GM10266 (cell line): ENCODE measurements around the gene MRTFB.

Experiments used
- DNase-seq: peaks from one replicate; pipeline ENCODE4 v3.0.0; 2012; ENCODE audit errors: extremely low spot score
- TF ChIP-seq, protein P1 (sequence below): IDR thresholded peaks from 2 replicates; pipeline ENCODE4 v1.5.1; 2012; ENCODE audit warnings: mild to moderate bottlenecking, low read depth; ENCODE audit not compliant: control insufficient read depth, insufficient read depth; ENCODE audit errors: missing control alignments

Gene MRTFB

GRCh38 chr16:14150796-14151195, 79.7 kb downstream of the MRTFB start:
- TF ChIP-seq, protein P1, sequence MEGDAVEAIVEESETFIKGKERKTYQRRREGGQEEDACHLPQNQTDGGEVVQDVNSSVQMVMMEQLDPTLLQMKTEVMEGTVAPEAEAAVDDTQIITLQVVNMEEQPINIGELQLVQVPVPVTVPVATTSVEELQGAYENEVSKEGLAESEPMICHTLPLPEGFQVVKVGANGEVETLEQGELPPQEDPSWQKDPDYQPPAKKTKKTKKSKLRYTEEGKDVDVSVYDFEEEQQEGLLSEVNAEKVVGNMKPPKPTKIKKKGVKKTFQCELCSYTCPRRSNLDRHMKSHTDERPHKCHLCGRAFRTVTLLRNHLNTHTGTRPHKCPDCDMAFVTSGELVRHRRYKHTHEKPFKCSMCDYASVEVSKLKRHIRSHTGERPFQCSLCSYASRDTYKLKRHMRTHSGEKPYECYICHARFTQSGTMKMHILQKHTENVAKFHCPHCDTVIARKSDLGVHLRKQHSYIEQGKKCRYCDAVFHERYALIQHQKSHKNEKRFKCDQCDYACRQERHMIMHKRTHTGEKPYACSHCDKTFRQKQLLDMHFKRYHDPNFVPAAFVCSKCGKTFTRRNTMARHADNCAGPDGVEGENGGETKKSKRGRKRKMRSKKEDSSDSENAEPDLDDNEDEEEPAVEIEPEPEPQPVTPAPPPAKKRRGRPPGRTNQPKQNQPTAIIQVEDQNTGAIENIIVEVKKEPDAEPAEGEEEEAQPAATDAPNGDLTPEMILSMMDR: no peak
- DNase-seq: no peak

DNA sequence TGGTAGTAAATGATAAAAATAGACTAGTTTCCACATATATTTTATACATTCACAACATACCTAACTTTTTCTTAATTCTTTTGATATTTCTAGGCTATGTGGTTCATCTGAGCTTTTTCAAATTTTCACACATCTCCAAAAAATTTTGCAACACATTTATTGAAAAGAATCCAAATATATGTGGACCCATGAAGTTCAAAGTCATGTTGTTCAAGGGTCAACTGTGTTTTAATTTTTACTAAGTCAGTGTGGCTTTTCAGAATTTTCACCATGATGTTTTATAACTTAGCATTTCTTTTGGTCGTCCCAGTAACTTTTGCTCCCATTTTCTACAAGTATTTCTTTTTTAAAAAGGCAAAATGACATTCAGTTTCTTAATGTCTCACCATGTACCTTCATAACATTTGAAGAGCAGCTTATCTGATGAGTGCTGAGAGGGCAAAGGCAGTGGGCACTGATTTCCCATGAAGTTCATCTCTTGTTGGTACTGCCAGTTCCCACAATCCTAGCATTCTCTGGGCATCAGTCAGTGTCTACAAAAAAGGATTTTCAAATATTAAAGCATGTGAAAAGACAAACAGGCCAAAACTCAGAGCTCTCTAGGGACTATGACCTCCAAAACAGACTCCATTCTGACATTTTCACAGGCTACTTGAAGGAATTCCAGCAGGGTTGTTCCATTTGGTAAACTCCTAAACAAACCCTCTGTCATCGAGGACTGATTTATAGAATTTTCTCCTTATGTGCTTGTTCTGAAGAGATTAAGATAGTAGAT, 80.3 kb downstream of the MRTFB start:
- TF ChIP-seq, protein P1: no peak
- DNase-seq: no peak

- TF ChIP-seq, protein P1: no peak
- DNase-seq: no peak
Observed at GRCh38 chr16:14155572-14156190, 84.6 kb downstream of the MRTFB start.

DNA sequence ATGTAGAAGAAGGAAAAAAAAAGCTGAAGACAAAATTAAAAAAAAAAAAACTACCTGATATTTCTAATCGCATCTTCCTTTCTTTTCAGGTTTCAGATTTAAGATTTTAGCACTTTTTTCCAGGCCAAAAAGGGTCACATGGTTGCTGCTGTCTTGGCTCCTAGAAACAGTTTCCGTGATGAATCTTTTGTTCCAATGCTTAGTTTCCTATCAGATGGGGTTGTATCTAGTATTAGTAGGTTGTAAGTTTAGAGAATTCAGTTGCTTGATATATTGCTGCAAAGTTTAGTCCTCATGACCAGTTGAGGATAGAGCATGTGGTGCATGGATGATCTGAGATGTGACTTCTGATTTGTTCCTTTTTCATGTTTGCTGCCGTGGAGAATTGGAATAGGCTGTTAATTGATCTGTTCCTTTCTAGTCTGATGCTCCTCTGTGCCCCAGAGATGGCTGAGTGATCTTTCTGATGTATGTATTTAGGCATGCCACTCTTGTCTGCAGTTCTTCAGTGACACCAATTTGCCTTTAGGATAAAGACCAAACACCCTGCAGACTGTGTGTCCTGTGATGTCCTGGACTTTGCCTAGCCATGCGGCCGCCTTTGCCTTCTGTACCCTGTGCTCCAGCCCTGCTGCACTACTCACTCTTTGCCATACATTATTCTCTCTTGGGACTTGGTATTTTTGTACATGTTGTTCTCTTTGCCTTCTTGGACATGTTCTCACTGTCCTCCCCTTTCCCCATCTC, 94.0 kb downstream of the MRTFB start:
- DNase-seq: no peak

DNA sequence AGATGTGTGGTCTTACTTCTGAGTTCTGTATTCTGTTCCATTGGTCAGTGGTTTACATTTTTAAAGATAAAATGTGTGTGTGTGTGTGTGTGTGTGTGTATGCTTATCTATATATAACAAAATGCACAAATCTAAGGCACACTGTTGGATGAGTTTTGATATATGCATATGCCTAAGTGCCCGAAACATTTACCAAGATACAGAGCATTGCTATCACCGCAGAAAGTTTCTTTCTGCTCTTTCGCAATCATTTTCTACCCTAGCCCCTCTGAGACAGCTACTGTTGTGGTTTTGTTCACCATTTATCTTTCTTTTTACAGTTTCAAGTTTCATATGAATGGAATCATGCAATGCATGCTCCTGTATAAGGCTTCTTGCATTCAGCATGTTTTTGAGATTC, 97.0 kb downstream of the MRTFB start:
- TF ChIP-seq, protein P1: no peak
- no peak for DNase-seq

More for the DNA sequence above, 94.0 kb downstream of the MRTFB start:
- TF ChIP-seq, protein P1: no peak

- TF ChIP-seq, protein P1: no peak
- no peak for DNase-seq
Observed at GRCh38 chr16:14172200-14172809, 101.2 kb downstream of the MRTFB start.
